Measurements from ENCODE around the gene IRS1.
A peak's percentile ranks its signal among the peaks of the same experiment; 100 is the strongest.

Gene IRS1

GRCh38 chr2:226705965-226706364 is 93.7 kb downstream of the IRS1 start:
- no peak for DNase-seq (ENCODE audit: low read depth in 2 of 2)
- TF ChIP-seq CTCF (IDR thresholded peaks at IDR 0.05; ENCODE audit: low read depth, low read length), result no peak
- H3K4me3 ChIP-seq (replicated peaks in 1 of 2; ENCODE audit: low read depth in 2 of 2, low read length in 2 of 2), result no peak overlapping the region

- no peak for DNase-seq (ENCODE audit: low read depth in 2 of 2)
- no peak for TF ChIP-seq CTCF (IDR thresholded peaks at IDR 0.05; ENCODE audit: low read depth, low read length)
- no peak overlapping the region for H3K4me3 ChIP-seq (replicated peaks in 1 of 2; ENCODE audit: low read depth in 2 of 2, low read length in 2 of 2)
These were observed 94.3 kb downstream of the IRS1 start for GRCh38 chr2:226705133-226705886.

DNA sequence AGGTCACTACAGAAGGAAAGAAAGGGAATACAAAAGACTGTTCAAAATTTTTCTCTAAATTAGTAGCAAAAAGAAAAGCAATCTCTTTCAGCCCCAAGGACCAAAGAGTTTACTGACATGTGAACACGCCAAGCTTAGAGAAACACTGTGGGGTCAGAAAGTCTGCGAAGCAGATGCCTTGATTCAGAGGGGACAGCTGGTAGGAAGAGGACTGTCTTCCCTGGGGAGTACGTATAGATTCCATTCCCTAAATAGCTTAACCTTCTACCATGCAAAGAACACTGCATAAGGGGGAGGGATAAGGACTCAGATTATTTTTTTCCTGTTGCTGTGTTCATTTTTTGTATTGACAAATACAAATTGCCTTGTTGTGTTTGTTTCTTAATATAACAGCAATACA is 96.1 kb downstream of the IRS1 start:
- no peak for DNase-seq (ENCODE audit: low read depth in 2 of 2)
- no peak for TF ChIP-seq CTCF (IDR thresholded peaks at IDR 0.05; ENCODE audit: low read depth, low read length)
- no peak overlapping the region for H3K4me3 ChIP-seq (replicated peaks in 1 of 2; ENCODE audit: low read depth in 2 of 2, low read length in 2 of 2)

- no peak for TF ChIP-seq CTCF (IDR thresholded peaks at IDR 0.05; ENCODE audit: low read depth, low read length)
- no peak overlapping the region for H3K4me3 ChIP-seq (replicated peaks in 1 of 2; ENCODE audit: low read depth in 2 of 2, low read length in 2 of 2)
- no peak for DNase-seq (ENCODE audit: low read depth in 2 of 2)
These were observed 97.2 kb downstream of the IRS1 start for GRCh38 chr2:226702376-226702775.

DNA sequence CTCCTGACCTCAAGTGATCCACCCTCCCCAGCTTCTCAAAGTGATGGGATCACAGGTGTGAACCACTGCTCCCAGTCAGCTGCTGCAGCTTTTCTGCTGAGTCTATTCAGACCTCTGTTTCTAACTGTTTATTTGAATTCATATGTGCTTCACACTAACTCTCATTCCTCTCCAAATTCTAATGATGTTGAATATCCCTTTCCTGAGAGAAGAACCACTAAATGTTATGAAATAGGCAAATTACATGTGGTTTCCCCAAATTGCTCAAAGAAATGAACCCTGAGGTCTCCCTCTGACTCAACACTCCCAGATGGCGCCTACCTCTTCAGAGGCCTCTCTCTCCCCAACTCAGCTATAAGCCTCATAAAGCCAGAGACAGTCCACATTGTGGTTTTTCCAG is 98.6 kb downstream of the IRS1 start:
- DNase-seq (ENCODE audit: low read depth in 2 of 2), result peak; percentile 75 to 92
- H3K4me3 ChIP-seq (replicated peaks in 1 of 2; ENCODE audit: low read depth in 2 of 2, low read length in 2 of 2), result no peak overlapping the region
- no peak for TF ChIP-seq CTCF (IDR thresholded peaks at IDR 0.05; ENCODE audit: low read depth, low read length)

GRCh38 chr2:226699321-226699720 is 100.3 kb downstream of the IRS1 start:
- TF ChIP-seq CTCF (IDR thresholded peaks at IDR 0.05; ENCODE audit: low read depth, low read length), result peak; percentile 12
- peak; percentile 57 to 68 for DNase-seq (ENCODE audit: low read depth in 2 of 2)

DNA sequence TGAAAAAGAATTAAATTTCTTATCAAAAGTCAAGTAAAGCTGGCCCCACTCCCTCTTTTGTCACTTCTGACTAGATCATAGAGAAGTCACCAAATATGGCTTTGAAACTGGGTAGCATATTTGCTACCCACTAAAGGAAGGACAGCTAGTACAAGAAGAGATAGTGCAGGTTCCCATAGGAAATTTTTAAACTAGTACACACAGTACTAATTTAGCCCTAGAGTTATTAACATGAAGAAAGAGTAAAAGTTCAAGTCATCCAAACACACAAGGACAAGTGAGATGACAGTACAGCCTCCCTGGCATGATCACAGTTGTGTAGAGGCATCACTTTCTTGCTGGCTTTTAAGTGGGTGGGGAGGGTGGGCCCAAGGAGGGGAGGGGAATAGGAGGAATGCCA is 100.9 kb downstream of the IRS1 start:
- no peak for TF ChIP-seq CTCF (IDR thresholded peaks at IDR 0.05; ENCODE audit: low read depth, low read length)
- H3K4me3 ChIP-seq (replicated peaks in 1 of 2; ENCODE audit: low read depth in 2 of 2, low read length in 2 of 2), result no peak overlapping the region
- no peak for DNase-seq (ENCODE audit: low read depth in 2 of 2)

More at GRCh38 chr2:226699321-226699720, 100.3 kb downstream of the IRS1 start:
- H3K4me3 ChIP-seq (replicated peaks in 1 of 2; ENCODE audit: low read depth in 2 of 2, low read length in 2 of 2), result no peak overlapping the region

Data from cardiac fibroblast (primary cell).